ENCODE measurements around the gene RAE1. TPM values are rescaled to one million over a fixed set of nuclear protein-coding genes. Genes with fewer than 3 reads are reported as not detected.
"Not testable (repeated sequence)": the region's sequence is repeated elsewhere in the genome, so short reads cannot be mapped to it uniquely, and the experiment has no call there.

RAE1 gene
- polyA plus RNA-seq, 3 donors: 57.4 to 61.1 (median 58.8) TPM

DNA sequence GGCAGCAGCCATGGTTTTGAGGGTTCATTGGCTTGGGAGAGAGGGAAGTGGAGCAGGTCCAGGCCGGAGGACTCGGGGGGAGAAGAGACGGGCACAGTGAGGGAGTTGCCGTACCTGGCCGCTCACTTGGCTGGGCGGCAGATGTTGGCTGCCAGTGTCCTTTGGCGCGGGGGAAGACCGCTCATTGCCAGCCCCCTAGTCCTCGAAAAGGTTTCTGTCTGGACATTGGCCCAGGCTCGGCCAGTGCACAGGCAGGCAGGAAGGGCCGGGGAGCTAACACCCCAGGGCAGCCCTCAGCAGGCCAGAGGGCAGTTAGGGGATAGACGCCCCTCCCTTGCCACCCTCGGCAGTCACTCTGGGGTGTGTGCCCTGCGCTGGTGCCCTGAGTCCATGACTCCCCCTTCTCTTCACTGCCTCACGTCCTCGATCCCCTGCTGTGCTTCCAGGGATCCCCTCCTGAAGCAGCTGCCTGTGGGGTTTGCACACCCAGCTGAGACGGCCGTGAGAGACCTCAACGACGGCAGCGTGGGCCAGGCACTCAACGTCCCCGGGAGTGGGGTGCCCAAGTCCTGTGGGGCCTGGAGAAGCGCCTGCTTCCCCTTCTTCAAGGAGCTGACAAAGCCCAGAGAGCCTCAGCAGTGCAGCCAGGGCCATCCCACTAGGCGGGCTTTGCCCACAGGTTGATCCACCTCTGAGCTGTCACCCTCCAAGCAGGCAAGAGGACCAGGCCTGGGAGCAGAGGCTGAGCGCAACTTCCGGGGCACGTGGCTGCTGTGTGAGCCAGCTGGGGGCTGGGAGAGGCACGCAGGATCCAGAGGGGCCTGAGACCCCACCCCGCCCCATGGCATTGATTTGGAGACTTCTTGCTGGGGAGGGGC lies 60.6 kb downstream of the RAE1 start:
- DNase-seq: no peak

DNA sequence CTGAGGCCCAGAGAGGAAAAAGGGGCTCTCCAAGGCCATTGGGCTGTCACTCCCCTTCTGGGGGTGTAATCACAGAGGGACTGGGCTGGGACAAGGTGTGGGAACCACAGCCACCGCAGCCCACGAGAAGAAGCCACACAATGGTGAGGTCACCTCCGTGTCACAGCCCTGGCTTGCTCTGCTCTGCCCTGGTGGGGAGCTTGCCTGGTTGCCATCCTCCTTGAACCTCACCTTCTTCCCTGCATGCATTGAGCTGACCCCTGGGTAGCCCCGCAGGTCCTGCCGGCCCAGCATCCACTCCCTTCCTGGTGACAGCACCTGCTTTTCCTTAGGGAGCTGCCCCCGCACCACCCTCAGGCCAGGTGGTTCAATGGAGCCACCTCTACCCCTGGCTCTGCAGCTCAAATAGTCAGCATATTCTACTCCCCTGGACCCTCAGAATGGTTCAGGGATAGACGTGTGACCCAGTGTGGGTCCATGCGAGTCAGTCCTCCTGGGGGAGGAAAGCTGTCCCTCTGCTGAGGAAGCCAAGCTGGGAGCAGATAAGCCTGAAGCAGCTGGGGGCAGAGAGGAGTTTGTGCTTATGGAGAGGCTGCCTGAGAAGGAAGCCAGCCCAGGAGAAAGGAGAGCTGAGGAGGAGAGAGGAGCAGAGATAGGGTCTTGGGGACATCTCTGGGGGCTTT lies 61.4 kb downstream of the RAE1 start:
- no peak for DNase-seq

GRCh38 chr20:57413986-57414385 lies 62.9 kb downstream of the RAE1 start:
- DNase-seq: no peak

DNA sequence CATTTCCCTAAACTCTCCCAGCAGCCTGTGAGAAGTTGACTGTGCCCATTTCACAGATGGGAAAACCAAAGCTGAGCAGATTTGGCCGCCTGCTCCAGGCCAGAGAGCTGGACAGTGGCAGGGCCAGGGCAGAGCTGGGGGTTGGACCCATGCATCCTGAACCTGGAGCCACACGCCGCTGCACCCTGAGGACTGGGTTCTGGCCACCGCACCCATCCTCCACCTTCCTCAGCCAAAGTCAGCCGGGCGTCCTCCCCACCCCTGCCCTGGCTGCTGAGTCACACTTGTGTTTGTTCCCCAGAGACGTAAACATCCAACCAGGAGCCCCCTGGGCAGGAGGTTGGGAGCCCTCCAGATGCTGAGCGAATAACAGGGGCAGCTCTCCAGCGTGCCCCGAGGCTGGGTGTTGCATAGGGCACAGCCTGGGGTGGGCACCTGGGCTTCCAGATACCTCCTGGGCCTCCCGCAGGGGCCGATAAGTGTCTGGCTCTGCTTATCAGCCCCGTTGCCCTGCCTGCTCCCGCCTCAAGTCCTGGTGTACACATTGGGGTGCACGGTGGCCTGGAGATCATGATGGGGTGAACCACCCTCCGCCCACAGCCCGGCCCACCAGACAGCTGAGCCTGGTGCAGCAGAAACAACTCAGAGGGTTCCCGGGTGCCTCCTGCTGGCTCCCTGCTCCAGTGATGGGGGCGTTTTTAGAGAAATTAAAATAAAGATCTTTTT lies 64.0 kb downstream of the RAE1 start:
- no peak for DNase-seq

DNA sequence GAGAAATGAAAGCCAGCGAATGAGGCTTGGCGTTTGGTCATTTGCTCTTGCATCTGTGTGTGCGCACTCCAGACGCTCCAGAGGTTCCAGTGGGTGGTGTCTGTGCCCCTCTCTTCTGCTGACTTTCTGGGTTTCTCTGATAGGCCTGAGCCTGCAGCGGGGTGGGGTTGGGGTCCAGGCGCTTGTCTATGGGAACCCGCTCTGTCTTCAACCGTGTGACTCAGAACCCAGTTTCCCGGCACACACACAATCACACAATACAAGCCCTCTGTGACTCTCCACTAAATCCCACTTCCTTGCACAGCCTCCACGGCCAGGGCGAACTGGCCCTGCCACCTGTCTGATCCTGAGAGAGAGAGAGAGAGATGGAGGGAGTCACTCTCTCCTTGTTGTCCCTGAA lies 64.7 kb downstream of the RAE1 start:
- no peak for DNase-seq

- DNase-seq: no peak
Measured at GRCh38 chr20:57416296-57417022, 65.4 kb downstream of the RAE1 start.

- no peak for DNase-seq
Measured at GRCh38 chr20:57417051-57417689, 66.1 kb downstream of the RAE1 start.

GRCh38 chr20:57417830-57418780 lies 67.0 kb downstream of the RAE1 start:
- no peak for DNase-seq

- not testable (repeated sequence) for DNase-seq
Measured at GRCh38 chr20:57419479-57419878, 68.4 kb downstream of the RAE1 start.

DNA sequence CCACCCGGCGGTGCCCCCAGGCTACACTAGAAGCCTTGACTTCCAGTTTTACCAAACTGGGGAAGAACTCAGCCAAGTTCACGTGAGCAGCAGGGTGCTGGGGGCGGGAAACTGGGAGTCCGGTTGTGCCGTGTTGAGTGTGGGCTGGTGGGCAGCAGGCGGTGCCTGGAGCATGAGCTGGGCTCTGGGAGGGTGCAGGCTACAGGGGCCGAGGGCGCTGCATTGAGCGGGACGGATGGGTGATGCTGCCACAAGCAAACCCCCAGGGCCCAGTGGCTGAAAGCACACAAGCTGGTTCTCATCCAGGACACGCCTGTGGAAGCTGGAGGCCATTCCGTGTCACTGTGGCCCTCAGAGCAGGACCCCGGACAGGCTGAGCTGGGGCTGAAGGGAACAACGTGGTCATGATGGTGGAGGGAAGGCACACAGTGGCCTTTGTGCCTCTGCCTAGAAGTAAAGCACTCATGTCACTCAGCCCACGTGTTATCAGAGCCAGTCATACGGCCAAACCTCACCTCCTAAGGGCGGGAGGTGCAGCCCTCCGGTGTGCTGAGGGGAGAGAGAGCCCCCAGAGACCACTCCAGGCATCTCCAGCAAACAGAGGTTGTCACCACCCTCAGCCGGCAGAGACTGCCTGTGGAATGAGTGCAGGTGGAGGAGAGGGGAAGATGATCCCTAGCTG lies 69.7 kb downstream of the RAE1 start:
- no peak for DNase-seq

DNA sequence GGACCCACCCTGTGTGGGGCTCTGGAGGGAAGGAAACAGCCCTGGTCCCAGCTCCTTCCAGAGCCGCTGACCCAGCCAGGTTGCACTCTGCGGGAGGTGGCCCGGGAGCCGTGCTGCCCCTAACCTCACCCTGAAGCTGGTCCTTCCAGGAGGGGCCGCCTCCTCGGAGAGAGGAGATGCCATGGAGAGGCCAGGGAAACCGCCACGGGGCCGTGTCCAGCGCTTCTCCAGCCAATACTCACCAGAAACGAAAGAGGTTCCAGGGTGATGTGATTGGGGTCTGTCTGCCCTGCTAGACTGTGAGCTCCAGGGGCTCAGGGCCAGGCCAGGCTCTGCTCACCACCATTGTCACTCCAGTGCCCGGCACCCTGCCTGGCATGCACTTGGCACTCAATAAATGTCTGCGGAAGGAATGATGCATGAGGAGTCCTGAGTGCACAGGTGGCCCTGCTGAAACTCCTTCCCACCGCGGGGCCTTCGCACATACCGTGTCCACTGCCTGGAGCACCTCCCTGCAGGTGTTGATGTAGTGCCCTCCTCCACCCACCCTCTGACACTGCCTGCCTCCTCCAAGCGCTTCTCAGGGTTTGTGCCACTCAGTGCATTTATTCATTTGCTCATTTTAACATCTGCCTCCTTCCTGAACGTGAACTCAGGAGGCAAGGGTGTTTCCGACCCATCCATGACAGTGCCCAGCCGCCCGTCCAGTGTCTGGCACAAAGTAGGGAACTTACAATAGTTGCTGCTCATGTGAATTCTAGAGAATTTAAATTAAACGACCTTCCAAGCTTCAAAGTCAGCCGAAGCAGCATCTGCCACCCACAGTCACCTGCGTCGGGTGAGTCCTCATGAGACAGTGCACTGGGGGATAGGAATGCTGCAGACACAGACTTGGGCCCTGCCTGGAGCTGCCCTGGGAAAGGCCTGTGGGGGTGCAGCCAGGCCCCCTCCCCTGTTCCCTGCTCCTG lies 70.5 kb downstream of the RAE1 start:
- DNase-seq: no peak

- no peak for DNase-seq
Measured at GRCh38 chr20:57422254-57422653, 71.2 kb downstream of the RAE1 start.

GRCh38 chr20:57425150-57426013 lies 74.3 kb downstream of the RAE1 start:
- no peak for DNase-seq

- no peak for DNase-seq
Measured at GRCh38 chr20:57426271-57426689, 75.2 kb downstream of the RAE1 start.

- no peak for DNase-seq
Measured at GRCh38 chr20:57426831-57427230, 75.8 kb downstream of the RAE1 start.

DNA sequence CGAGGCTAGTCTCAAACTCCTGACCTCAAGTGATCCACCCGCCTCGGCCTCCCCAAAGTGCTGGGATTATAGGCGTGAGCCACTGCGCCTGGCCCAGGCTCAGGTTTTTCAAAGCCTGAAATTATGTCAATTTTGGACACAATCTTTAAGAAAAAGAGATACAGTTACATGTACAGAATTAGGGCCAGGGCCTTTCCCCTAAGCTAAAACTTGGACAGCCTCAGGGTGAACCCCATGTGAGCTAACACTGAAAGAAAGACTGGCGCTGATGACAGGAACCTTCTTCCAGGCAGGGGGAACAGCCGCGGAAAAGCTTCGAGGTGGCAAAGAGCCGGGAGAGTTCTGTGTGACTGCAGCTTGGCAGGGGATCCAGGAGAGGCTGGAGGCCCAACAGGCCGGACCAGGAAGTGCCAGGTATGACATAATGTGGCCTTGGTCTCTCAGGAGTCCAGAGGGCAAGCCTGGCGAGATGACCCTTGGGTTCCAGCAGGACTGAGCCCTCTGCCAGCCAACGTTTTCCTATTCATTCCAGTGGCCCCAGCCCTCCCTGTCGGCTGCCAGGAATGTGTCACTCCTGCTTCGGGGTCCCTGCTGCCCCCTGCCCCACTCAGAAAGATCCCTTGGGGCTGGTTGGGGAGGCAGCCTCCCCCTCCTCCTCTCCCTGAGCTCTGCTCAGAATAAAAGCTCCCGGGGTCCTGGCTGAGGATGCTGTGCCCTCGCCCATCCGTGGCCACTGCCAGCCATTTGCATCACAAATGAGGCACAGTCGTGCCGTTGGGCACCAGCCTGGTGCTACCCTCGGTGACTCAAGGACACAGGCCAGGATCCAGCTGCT lies 77.5 kb downstream of the RAE1 start:
- DNase-seq: no peak

All from renal pelvis (tissue), 4 donors.